Fibroblast of skin of back (primary cell): ENCODE results near the gene RIPPLY1. TPM values are rescaled to one million over a fixed set of nuclear protein-coding genes. Genes with fewer than 3 reads are reported as not detected.

Source experiments
- DNase-seq: peaks from one replicate; pipeline ENCODE4 v3.0.0-alpha.2; 2013
- polyA plus RNA-seq, 2 experiments: library from polyadenylated mRNA; unstranded; fragments of 120-200 nt; gene quantifications; one replicate each; pipeline ENCODE4 v1.2.1, GENCODE V29; 2013; ENCODE audit not compliant: insufficient read length in 2 of 2

The RIPPLY1 gene, protein sequence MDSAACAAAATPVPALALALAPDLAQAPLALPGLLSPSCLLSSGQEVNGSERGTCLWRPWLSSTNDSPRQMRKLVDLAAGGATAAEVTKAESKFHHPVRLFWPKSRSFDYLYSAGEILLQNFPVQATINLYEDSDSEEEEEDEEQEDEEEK
- polyA plus RNA-seq (2013, experiment 1 of 2; ENCODE audit: insufficient read length) = not detected
- not detected for polyA plus RNA-seq (2013, experiment 2 of 2; ENCODE audit: insufficient read length)

- no peak for DNase-seq
Observed at GRCh38 chrX:106903291-106903824, at the start of gene RIPPLY1. RIPPLY1 (minus strand) TSS chrX:106903341; CDS start chrX:106903287, 54 bp downstream.

DNA sequence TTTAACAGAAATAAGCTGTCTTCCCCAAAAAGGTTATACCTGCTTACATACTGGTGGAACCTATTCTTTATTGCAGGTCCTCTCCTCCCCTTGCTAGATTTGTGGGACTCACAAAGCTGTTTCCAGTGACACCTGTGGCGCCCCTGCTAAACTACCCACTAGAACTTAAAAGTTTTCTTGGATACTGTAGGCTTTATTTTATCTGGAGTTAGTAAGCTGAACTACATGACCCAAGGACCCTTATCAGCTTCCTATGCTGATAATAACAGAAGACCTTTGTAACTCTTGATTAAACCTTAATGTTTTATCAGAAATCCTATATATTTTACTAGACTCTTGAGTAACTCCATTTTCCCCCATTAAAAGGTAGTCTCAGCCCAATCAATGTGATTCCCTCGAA, 49.4 kb upstream of the RIPPLY1 start:
- no peak for DNase-seq

- no peak for DNase-seq
Observed at GRCh38 chrX:106952089-106952488, 48.9 kb upstream of the RIPPLY1 start.

DNA sequence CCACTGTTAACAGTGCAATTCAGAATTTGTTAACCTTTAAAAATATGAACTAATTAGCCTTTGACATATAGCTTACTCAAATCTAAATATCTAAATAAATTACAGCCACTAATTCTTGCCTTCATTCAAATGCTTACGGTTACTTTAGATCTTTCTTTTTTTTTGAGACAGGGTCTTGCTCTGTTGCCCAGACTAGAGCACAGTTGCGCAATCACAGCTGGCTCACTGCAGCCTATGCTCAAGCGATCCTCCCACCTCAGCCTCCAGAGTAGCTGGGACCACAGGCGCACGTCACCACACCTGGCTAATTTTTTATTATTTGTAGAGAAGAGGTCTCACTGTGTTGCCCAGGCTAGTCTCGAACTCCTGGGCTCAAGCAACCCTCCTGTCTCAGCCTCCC, 48.1 kb upstream of the RIPPLY1 start:
- DNase-seq = no peak

DNA sequence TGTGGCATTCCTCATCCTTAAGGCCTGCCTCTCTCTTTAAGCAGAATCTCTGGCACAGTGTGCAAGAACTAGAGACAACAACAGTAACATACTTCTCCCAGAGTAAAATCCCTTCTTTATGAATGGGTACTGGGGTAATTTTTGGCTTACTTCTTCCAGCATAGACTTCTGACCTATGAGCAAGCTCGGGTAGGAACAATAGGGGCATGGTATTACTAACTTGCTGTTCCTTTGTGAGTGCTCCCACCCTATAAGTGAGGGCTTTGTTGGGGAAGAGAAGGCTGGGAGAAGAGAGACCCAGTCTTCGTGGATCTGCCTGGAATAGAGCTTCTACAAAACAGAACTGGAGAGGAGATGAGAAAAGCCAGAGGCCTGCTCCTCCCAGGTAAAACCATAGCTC, 47.2 kb upstream of the RIPPLY1 start:
- DNase-seq = no peak

- no peak for DNase-seq
Observed at GRCh38 chrX:106949366-106949765, 46.2 kb upstream of the RIPPLY1 start.

DNA sequence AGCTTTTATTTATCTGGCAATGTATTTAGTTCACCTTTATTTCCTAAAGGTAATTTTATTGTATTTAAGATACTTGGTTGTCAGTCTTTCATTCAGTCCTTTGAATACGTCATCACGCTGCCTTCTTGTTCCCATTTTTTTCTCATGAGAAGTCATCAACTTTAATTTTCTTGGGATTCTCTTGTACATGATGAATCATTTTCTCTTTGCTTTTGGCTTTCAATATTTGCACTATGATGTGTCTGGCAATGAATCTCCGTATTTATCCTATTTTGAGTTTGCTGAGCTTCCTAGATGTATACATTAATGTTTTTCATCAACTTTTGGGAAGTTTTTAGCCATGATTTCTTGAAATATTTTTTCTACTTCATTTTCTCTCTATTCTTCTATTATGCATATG, 45.5 kb upstream of the RIPPLY1 start:
- DNase-seq = peak; percentile 16

- no peak for DNase-seq
Observed at GRCh38 chrX:106946464-106946863, 43.3 kb upstream of the RIPPLY1 start.

DNA sequence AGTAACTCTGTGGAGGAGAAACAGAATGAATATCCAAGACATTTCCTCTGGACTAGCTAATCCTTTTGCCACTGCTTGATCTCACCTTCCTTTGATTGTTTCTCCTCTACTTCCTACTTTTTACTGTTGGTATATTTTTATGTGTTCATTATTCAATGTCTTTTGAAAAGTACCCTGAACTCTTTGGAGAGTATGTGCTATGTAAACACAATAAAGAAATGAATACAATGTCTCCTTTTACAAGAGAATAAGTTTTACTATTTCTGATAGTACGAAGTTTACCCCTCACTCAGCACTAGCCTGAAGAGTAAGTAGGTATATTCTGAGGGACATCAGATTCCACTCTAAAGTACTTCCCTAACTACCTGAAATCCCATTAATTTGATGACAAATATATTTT, 36.9 kb upstream of the RIPPLY1 start:
- DNase-seq = no peak

- no peak for DNase-seq
Observed at GRCh38 chrX:106939566-106939965, 36.4 kb upstream of the RIPPLY1 start.

DNA sequence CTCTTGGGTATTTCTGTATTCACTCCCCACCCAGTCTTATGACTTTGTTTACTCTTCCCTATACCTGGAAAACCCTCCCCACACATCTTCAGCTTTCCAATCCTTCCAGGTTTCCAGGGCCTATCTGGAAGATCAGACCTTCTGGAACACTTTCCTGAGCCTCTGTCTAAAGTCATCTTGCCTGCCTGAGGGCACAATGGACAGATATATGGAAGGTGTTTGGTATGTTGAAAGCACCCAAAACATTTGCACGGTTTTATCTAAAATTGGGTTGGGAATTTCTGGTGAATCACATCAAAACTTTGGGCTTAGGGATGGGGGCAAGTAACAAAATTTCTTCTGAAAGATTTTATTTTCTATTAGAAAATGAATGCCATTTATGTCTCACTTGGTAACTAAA, 33.1 kb upstream of the RIPPLY1 start:
- no peak for DNase-seq

- no peak for DNase-seq
Observed at GRCh38 chrX:106935175-106935574, 32.0 kb upstream of the RIPPLY1 start.

GRCh38 chrX:106933538-106933961, 30.4 kb upstream of the RIPPLY1 start:
- no peak for DNase-seq

GRCh38 chrX:106932960-106933537, 29.9 kb upstream of the RIPPLY1 start:
- DNase-seq = no peak

- peak; percentile 24 for DNase-seq
Observed at GRCh38 chrX:106932492-106932923, 29.4 kb upstream of the RIPPLY1 start.

DNA sequence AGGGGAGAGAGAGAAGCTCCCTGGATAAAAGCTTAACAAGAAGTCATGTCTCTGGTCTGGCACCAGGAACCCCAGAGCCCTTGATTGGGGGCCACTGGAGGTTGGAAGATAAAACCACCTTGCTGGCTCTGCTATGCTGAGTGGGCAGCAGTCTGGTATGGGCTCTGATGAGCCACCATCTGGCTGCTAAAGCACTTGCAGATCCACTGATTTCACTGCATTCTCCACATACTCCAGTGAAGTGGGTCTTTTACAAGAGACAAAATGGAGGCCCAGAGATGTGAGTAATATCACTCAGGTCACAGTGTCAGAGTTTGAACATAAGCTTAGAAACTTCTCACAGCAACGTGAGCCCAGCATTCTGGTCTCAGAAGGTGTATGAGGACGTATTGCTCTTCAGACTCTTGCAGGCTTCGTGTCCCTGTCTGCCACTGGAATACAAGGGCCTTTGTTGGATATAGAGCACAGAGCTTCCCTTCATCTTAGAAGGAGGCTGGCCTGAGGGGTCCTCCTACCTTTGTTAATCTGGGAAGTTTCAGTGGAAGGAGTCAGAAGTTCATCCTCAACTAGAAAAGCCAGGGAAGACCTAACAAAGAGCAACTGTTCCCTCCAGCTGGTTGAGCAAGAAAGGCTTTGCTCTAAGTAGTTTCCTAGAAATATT, 28.8 kb upstream of the RIPPLY1 start:
- no peak for DNase-seq

- no peak for DNase-seq
Observed at GRCh38 chrX:106928227-106928626, 25.1 kb upstream of the RIPPLY1 start.

- no peak for DNase-seq
Observed at GRCh38 chrX:106927700-106928099, 24.6 kb upstream of the RIPPLY1 start.

DNA sequence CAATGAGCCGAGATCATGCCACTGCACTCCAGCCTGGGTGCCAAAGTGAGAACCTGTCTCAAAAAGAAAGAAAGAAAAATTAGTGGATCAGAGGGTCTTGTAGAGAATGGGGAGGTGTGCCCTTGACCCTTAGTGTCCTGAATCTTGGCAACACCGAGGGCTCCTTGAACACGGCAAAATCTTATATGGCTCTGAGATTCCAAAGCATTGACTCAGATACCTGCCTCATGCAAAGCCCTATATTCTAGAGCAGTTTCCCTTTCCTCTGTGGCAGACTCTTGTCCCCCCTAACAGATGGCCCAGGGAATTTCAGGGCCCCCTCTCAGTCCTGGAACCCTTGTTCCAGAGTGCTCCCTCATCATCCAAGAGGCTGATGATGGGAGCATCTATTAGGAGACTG, 23.9 kb upstream of the RIPPLY1 start:
- DNase-seq = no peak

DNA sequence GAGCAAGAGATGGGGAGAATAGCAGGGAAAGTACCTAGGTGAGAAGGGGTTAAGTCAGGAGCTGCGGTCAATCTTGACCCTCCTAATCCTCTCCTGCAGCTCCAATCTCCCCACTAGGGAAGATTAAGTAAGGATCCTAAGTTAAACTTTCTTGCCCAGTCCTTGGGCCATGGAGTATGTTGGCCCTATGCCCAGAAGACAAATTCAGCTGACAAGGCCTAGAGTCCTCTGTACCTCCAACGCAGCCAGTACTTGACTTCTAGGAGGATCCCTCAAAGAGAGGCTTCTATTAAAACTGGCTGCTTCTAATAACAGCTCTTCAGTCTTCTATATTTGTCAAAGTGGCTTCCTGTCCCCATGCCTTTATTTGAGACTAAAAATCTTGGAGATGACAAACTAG, 18.5 kb upstream of the RIPPLY1 start:
- no peak for DNase-seq

DNA sequence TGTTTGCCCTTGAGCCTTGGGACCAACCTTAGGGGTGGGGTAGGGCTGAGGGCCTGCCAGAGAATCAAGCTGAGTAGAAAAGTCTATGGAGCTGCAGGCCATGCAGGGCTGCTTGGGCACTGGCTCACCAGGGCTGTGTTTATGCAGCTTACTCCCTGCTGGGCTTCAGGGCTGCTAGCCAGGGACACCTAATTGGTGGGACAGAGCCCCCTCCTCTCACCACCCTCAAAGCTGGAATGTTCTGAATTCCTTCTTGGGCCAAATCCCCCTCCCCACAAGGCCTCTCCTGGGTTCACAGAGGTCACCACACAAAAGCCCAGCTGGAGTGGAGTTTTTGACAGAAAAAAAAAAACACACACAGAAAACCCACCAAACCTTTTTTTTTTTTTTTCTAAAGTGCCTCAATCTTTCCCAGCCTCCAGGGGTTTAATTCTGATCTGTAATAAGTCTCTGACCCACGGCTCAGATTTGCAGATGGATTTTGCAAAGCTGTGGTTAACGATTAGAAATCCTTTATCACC, 16.9 kb upstream of the RIPPLY1 start, which contains the start of gene CLDN2:
Gene CLDN2 (plus strand): TSS at position 471 of the 521 bp plus-strand sequence. CDS start 7,827 bp downstream, outside the sequence.
- DNase-seq = no peak

- DNase-seq = peak; percentile 71
Observed at GRCh38 chrX:106917830-106918500, 14.8 kb upstream of the RIPPLY1 start.

- no peak for DNase-seq
Observed at GRCh38 chrX:106912864-106913263, 9.7 kb upstream of the RIPPLY1 start.
